ENCODE measurements around the gene CCDC24. TPM values are rescaled to one million over a fixed set of nuclear protein-coding genes. Genes with fewer than 3 reads are reported as not detected.

The CCDC24 gene
- total and polyA plus RNA-seq, 9 of the 15 experiments (the other 6 are each of a cell fraction or from before 2014, with no cell fraction given): 0.31 to 4.5 (median 1.5) TPM

- TF ChIP-seq, protein P1, sequence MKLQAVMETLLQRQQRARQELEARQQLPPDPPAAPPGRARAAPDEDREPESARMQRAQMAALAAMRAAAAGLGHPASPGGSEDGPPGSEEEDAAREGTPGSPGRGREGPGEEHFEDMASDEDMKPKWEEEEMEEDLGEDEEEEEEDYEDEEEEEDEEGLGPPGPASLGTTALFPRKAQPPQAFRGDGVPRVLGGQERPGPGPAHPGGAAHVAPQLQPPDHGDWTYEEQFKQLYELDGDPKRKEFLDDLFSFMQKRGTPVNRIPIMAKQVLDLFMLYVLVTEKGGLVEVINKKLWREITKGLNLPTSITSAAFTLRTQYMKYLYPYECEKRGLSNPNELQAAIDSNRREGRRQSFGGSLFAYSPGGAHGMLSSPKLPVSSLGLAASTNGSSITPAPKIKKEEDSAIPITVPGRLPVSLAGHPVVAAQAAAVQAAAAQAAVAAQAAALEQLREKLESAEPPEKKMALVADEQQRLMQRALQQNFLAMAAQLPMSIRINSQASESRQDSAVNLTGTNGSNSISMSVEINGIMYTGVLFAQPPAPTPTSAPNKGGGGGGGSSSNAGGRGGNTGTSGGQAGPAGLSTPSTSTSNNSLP (IDR thresholded peaks at IDR 0.05; ENCODE audit: borderline replicate concordance, low read depth, low read length): no peak
- TF ChIP-seq, protein P2, sequence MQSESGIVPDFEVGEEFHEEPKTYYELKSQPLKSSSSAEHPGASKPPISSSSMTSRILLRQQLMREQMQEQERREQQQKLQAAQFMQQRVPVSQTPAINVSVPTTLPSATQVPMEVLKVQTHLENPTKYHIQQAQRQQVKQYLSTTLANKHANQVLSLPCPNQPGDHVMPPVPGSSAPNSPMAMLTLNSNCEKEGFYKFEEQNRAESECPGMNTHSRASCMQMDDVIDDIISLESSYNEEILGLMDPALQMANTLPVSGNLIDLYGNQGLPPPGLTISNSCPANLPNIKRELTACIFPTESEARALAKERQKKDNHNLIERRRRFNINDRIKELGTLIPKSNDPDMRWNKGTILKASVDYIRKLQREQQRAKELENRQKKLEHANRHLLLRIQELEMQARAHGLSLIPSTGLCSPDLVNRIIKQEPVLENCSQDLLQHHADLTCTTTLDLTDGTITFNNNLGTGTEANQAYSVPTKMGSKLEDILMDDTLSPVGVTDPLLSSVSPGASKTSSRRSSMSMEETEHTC (IDR thresholded peaks at IDR 0.05): no peak; the same call in 1 of the 2 replicates
- TF ChIP-seq CREM (IDR thresholded peaks at IDR 0.05; ENCODE audit: low read depth): peak; percentile 73
- TF ChIP-seq ZNF444 (CRISPR knock-in tag; IDR thresholded peaks at IDR 0.05): no peak
- TF ChIP-seq NCOA4 (IDR thresholded peaks at IDR 0.05; ENCODE audit: partially characterized antibody): no peak
- no peak for TF ChIP-seq ZC3H4 (CRISPR knock-in tag; IDR thresholded peaks at IDR 0.05; ENCODE audit: borderline replicate concordance)
- no peak for TF ChIP-seq BRCA1 (IDR thresholded peaks at IDR 0.05)
- no peak for TF ChIP-seq BRCA1 (CRISPR knock-in tag; IDR thresholded peaks at IDR 0.05)
- no peak for TF ChIP-seq ETS1 (conservative IDR thresholded peaks at IDR 0.05; ENCODE audit: control insufficient read depth, low read depth, low read length)
- peak; percentile 50; the same call in 1 of the 2 replicates for TF ChIP-seq NBN (IDR thresholded peaks at IDR 0.05; ENCODE audit: low read depth)
- TF ChIP-seq ZFP91 (CRISPR knock-in tag; IDR thresholded peaks at IDR 0.05): no peak
- no peak for TF ChIP-seq TCFL5 (CRISPR knock-in tag; conservative IDR thresholded peaks at IDR 0.05)
- TF ChIP-seq SMAD1 (IDR thresholded peaks at IDR 0.05; ENCODE audit: low read depth, low read length, partially characterized antibody): no peak
- no peak for TF ChIP-seq SP1 (CRISPR knock-in tag; IDR thresholded peaks at IDR 0.05)
- no peak for TF ChIP-seq DMBX1 (CRISPR knock-in tag; IDR thresholded peaks at IDR 0.05; ENCODE audit: borderline replicate concordance)
- no peak for TF ChIP-seq EZH2 (IDR thresholded peaks at IDR 0.05; ENCODE audit: borderline replicate concordance, low read depth, low read length)
- no peak for TF ChIP-seq HNRNPLL (IDR thresholded peaks at IDR 0.05; ENCODE audit: low read depth, low read length, poor library complexity, severe bottlenecking)
- TF ChIP-seq ARID2 (IDR thresholded peaks at IDR 0.05): no peak
- no peak for TF ChIP-seq ZNF77 (CRISPR knock-in tag; IDR thresholded peaks at IDR 0.05)
- TF ChIP-seq COPS2 (conservative IDR thresholded peaks at IDR 0.05): no peak
- TF ChIP-seq MCM5 (IDR thresholded peaks at IDR 0.05; ENCODE audit: low read depth): no peak
- no peak for TF ChIP-seq ZNF184 (CRISPR knock-in tag; IDR thresholded peaks at IDR 0.05)
- no peak for TF ChIP-seq HDAC8 (tag; IDR thresholded peaks at IDR 0.05)
- peak; percentile 94 for TF ChIP-seq ARID1B (IDR thresholded peaks at IDR 0.05)
Observed at GRCh38 chr1:44044071-44044801, 52.8 kb downstream of the CCDC24 start (continued).
